ENCODE data around the gene TTBK1. TPM values are rescaled to one million over a fixed set of nuclear protein-coding genes. Genes with fewer than 3 reads are reported as not detected.

TTBK1 gene
- 1 to 10 TPM in 3 of 4 donors, not detected in 1; 1.4 to 2.4 (median 1.4) TPM for total RNA-seq

DNA sequence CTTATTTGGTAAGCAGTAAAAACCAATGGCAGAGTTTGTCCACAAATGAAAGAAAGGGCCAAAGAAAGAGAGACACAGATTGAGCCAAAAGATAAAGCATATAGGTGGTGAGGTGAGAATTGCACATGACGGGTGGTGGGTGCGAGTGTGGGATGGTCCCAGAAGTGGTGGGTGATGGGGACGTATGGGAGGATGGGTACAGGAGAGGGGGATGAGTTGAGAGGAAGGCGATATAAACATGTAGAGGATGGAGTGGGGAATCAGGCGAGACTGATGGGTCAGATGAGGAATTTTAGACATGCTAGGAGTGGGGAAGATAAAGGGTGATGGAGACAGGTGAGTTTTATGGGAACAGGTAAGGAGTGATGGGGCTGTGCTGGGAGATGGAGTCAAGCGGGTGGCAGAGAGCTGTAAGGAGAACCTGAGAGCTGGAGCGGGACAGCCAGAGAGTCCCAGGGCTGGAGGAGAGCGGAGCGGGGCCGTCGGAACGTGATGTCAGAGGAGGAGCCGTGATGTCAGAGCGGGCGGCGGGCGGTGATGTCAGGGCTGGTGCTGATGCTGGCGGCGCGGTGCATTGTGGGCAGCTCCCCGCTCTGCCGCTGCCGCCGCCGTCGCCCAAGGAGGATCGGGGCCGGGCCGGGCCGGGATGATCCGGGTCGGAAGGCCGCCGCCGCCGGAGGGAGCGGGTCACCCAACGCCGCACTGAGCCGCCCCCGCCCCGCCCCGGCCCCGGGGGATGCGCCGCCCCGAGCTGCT, at the start of gene TTBK1:
Gene TTBK1, plus strand, starts transcription at position 574 of the 756 bp plus-strand sequence. CDS start 3,180 bp downstream, outside the sequence.
- peaks cover 0 to 18% of the 10 kb centered on the region in 2 donors for H3K27me3 ChIP-seq
- H3K36me3 ChIP-seq, result no peaks in the 10 kb centered on the region
- DNase-seq, result no peak
- H3K9me3 ChIP-seq, result no peaks in the 10 kb centered on the region
- TF ChIP-seq, protein P1, sequence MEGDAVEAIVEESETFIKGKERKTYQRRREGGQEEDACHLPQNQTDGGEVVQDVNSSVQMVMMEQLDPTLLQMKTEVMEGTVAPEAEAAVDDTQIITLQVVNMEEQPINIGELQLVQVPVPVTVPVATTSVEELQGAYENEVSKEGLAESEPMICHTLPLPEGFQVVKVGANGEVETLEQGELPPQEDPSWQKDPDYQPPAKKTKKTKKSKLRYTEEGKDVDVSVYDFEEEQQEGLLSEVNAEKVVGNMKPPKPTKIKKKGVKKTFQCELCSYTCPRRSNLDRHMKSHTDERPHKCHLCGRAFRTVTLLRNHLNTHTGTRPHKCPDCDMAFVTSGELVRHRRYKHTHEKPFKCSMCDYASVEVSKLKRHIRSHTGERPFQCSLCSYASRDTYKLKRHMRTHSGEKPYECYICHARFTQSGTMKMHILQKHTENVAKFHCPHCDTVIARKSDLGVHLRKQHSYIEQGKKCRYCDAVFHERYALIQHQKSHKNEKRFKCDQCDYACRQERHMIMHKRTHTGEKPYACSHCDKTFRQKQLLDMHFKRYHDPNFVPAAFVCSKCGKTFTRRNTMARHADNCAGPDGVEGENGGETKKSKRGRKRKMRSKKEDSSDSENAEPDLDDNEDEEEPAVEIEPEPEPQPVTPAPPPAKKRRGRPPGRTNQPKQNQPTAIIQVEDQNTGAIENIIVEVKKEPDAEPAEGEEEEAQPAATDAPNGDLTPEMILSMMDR (IDR thresholded peaks at IDR 0.05), result no peak
- TF ChIP-seq POLR2A (IDR thresholded peaks at IDR 0.05), result no peak
- H3K4me3 ChIP-seq, result no peak within 1 kb of the TSS
- H3K4me1 ChIP-seq, result peaks cover 0 to 6% (median 0%) of the 10 kb centered on the region in 4 donors
- no peak within 1 kb of the TSS for H3K27ac ChIP-seq

GRCh38 chr6:43193929-43194328, 49.4 kb upstream of the TTBK1 start:
- DNase-seq, result peak in 1 of 3 donors; percentile 14
- no peaks in the 10 kb centered on the region for H3K27me3 ChIP-seq
- H3K36me3 ChIP-seq, result peaks cover 0 to 72% (median 0%) of the 10 kb centered on the region in 3 donors

DNA sequence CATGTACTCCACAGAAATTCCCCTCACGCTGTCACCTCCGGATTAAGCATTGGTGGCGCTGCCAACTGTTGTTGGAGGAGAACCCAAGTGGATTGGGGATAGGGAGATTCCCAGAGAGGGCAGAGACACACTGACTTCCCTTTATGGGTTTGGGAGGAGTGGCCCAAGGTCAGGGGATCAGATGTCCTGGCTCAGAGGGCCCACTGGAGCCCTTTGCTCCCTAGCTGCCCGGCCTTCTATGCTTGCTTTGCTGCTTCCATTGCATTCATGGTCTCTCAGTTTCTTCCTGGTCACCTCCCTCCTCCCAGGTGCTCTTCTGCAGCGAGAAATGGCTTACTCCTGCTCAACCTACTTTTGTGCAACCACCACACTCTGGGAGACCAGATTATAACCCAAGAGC, 46.9 kb upstream of the TTBK1 start:
- no peaks in the 10 kb centered on the region for H3K4me1 ChIP-seq
- peaks cover 0 to 86% (median 0%) of the 10 kb centered on the region in 3 donors for H3K36me3 ChIP-seq
- no peaks in the 10 kb centered on the region for H3K9me3 ChIP-seq
- no peaks in the 10 kb centered on the region for H3K27me3 ChIP-seq
- H3K27ac ChIP-seq, result no peak overlapping the region
- no peak overlapping the region for H3K4me3 ChIP-seq
- no peak for TF ChIP-seq POLR2A (IDR thresholded peaks at IDR 0.05)
- TF ChIP-seq, protein P1 (IDR thresholded peaks at IDR 0.05), result no peak
- peak in 2 of 3 donors; percentile 7 to 13 for DNase-seq

More at GRCh38 chr6:43193929-43194328, 49.4 kb upstream of the TTBK1 start:
- TF ChIP-seq POLR2A (IDR thresholded peaks at IDR 0.05), result no peak
- TF ChIP-seq, protein P1 (IDR thresholded peaks at IDR 0.05), result no peak
- H3K27ac ChIP-seq, result no peak overlapping the region
- H3K4me1 ChIP-seq, result no peaks in the 10 kb centered on the region
- H3K4me3 ChIP-seq, result no peak overlapping the region
- no peaks in the 10 kb centered on the region for H3K9me3 ChIP-seq

GRCh38 chr6:43199912-43200311, 43.4 kb upstream of the TTBK1 start:
- Histone ChIP-seq H3K27me3 (no peaks in the 10 kb centered on the region), H3K9me3 (no peaks in the 10 kb centered on the region), H3K27ac (no peak overlapping the region), H3K36me3 (peaks cover 0 to 67% (median 0%) of the 10 kb centered on the region in 3 donors), H3K4me1 (no peaks in the 10 kb centered on the region), H3K4me3 (no peak overlapping the region)
- TF ChIP-seq, protein P1 (IDR thresholded peaks at IDR 0.05), result no peak
- no peak for TF ChIP-seq POLR2A (IDR thresholded peaks at IDR 0.05)
- peak in 1 of 3 donors; percentile 28 for DNase-seq

- TF ChIP-seq, protein P1 (IDR thresholded peaks at IDR 0.05), result no peak
- no peak for TF ChIP-seq POLR2A (IDR thresholded peaks at IDR 0.05)
- H3K36me3 ChIP-seq, result peaks cover 0 to 67% (median 0%) of the 10 kb centered on the region in 3 donors
- DNase-seq, result peak in 1 of 3 donors; percentile 25
- H3K4me1 ChIP-seq, result no peaks in the 10 kb centered on the region
- H3K27ac ChIP-seq, result no peak overlapping the region
- H3K27me3 ChIP-seq, result no peaks in the 10 kb centered on the region
- no peaks in the 10 kb centered on the region for H3K9me3 ChIP-seq
- no peak overlapping the region for H3K4me3 ChIP-seq
Measured at GRCh38 chr6:43200541-43200940, 42.7 kb upstream of the TTBK1 start.

Data from Peyer's patch (tissue), 4 donors.